AG09319 (cell line): ENCODE results near the gene PIK3C2G.

Source experiments
- DNase-seq: peaks from one replicate; pipeline ENCODE4 v3.0.0-alpha.2; 2010; ENCODE audit warnings: low read depth; ENCODE audit errors: extremely low read depth
- TF ChIP-seq, protein P1 (sequence below): IDR thresholded peaks from 2 replicates; pipeline ENCODE4 v1.5.1; 2011; ENCODE audit warnings: low read depth, mild to moderate bottlenecking, inconsistent platforms, low read length, moderate library complexity

Gene PIK3C2G

DNA sequence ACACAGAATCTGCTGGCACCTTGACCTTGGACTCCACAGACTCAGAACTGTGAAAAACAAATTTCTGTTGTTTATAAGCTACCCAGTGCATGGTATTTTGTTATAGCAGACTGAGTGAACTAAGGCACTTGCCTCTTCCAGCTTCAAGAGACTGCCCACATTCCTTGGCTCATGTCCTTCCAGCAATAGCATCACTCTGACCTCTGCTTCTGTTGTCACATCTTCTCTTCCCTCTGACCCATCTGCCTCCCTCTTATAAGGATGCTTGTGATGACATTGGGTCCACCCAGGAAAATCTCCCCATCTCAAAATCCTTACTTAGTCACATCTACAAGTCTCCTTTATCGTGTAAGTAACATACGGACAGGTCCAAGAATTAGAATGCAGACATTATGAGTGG is 200.4 kb downstream of the PIK3C2G start:
- TF ChIP-seq, protein P1, sequence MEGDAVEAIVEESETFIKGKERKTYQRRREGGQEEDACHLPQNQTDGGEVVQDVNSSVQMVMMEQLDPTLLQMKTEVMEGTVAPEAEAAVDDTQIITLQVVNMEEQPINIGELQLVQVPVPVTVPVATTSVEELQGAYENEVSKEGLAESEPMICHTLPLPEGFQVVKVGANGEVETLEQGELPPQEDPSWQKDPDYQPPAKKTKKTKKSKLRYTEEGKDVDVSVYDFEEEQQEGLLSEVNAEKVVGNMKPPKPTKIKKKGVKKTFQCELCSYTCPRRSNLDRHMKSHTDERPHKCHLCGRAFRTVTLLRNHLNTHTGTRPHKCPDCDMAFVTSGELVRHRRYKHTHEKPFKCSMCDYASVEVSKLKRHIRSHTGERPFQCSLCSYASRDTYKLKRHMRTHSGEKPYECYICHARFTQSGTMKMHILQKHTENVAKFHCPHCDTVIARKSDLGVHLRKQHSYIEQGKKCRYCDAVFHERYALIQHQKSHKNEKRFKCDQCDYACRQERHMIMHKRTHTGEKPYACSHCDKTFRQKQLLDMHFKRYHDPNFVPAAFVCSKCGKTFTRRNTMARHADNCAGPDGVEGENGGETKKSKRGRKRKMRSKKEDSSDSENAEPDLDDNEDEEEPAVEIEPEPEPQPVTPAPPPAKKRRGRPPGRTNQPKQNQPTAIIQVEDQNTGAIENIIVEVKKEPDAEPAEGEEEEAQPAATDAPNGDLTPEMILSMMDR, result no peak

DNA sequence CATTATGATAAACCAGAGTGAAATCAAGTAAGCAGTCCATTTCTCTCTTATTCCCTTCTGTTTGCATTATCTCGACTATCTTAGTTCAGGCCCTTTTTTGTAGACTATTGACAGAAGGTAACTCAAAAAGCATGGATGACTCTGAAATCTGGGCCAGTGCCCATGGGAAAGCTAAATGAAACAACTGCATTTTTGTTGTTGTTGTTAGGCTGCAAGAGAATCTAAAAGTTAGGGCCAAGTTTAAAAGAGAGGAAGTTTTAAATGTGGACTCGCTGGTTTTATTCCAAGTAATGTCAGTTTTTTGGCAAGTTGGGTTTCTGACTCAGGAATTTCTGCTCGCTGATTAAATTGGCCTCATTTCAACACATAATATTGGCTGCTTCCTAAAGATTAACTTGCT is 201.1 kb downstream of the PIK3C2G start:
- TF ChIP-seq, protein P1, result no peak
- peak; percentile 76 for DNase-seq

More for the DNA sequence above, 200.4 kb downstream of the PIK3C2G start:
- no peak for DNase-seq

DNA sequence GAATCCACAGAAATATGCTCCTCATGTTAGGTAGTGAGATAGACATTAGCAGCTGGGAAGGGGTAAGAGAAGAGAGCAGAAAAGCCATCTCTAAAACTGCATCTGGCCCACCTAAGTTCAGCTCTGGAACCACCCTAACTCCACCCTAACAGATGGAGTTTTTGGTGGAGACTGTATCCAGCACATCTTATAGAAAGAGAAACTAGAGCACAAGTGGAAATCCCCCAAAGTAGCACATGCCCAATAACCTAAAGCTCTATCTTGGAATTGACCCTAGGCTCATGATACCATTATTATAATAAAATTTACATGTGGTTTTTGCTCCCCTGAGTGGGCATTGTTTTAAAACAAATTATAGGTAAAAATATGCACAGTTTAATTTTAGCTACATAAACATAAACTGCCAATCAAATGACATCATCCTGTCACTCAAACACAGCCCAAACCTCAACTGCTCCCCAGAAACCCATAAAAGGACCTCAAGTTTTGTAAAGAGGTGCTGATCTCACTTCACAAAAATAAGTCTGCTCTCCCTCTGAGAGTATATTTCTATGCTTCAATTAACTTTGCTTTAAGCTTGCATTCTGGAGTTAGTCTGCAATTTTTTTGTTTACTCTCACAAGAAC is 206.4 kb downstream of the PIK3C2G start:
- TF ChIP-seq, protein P1, result no peak

DNA sequence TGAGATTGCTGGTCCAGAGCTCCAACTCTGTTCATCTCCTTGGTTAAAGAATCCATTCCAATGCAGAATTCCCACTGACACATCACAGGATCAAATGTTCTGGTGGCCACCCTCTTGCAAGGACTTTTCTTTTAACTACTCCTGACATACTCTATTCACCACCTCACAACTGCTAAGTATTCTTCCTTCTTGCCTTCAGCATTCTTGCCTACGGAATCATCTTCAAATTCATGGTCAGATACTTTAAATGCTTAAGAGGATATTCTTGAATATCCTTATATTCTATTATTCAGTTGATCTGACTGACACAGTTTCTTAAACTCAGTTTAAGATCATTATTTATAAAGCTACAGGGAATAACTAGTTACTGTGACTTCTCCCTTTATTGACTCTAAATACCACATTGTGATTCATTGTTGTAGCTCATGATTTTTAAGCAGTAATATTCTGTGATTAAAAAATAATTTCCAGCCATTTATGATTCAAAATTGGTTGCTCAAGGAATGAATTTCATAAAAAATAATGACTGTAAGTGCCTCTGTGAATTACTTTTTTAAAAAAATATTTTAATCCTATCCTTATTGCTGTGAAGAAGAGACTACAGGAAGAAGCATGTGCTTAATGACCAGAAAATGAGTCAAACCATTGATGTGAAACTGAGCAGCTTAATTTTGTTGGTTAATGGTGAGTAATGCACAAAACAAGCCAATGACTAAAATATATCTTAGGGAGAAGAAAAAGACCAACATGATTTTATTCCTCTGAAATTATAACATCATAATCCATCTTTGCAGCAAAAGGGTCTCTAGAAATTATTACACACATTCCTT is 207.1 kb downstream of the PIK3C2G start:
- DNase-seq, result no peak
- TF ChIP-seq, protein P1, result no peak

More for the DNA sequence above, 206.4 kb downstream of the PIK3C2G start:
- no peak for DNase-seq

- no peak for DNase-seq
- TF ChIP-seq, protein P1, result no peak
These were observed 208.9 kb downstream of the PIK3C2G start for GRCh38 chr12:18470251-18470650.

GRCh38 chr12:18472304-18472703 is 211.0 kb downstream of the PIK3C2G start:
- DNase-seq, result no peak
- TF ChIP-seq, protein P1, result no peak

GRCh38 chr12:18472806-18473205 is 211.5 kb downstream of the PIK3C2G start:
- TF ChIP-seq, protein P1, result no peak
- no peak for DNase-seq
